HEK293 (cell line): ENCODE results near the gene NECAB3.

Experiments used
- CTCF ChIA-PET: fragments of 350-600 bp; formaldehyde crosslinking; extraction: SDS; loops from one replicate; lab custom pipeline; 2021; ENCODE audit warnings: antibody characterized with exemption; lab: Yijun Ruan, JAX
- POLR2A ChIA-PET: fragments of 300-600 bp; formaldehyde crosslinking; extraction: SDS; loops from one replicate; lab custom pipeline; 2020; ENCODE audit warnings: antibody characterized with exemption, inconsistent platforms; lab: Yijun Ruan, JAX
- H3K27ac ChIP-seq: fragments of 200-500 bp; sonication (Bioruptor generic); 2 replicates; pipeline ENCODE4 v1.5.1; 2014; ENCODE audit warnings: low read depth, low read length, control low read depth, inconsistent platforms; ENCODE audit errors: extremely low read depth
- H3K36me3 ChIP-seq, 2 experiments: fragments of 200-500 bp in 1 of 2; sonication (Bioruptor generic) in 1 of 2; 1 replicate in 1 of 2; 2 replicates in 1 of 2; pipeline ENCODE4 v1.5.1; 2014 to 2017; ENCODE audit warnings: inconsistent platforms in 2 of 2, low read length in 2 of 2; ENCODE audit not compliant: control insufficient read depth in 2 of 2, insufficient read depth in 1 of 2
- H3K4me1 ChIP-seq: fragments of 200-500 bp; sonication (Bioruptor generic); 2 replicates; pipeline ENCODE4 v1.5.1; 2014; ENCODE audit warnings: mild to moderate bottlenecking, low read length, inconsistent platforms; ENCODE audit not compliant: control insufficient read depth, insufficient read depth
- H3K4me3 ChIP-seq: 2 replicates; pipeline ENCODE4 v1.5.1; 2011; ENCODE audit warnings: low read depth, mild to moderate bottlenecking, control low read depth, low read length, moderate library complexity
- H3K9me3 ChIP-seq: fragments of 200-500 bp; sonication (Bioruptor generic); 2 replicates; pipeline ENCODE4 v1.5.1; 2014; ENCODE audit warnings: low read depth, low read length, inconsistent platforms; ENCODE audit not compliant: control insufficient read depth, insufficient read depth
- FEZF1 ChIP-seq: fragments of 450-650 bp; formaldehyde crosslinking; IDR thresholded peaks from 2 replicates; pipeline ENCODE4 v1.5.1; 2016; ENCODE audit warnings: missing biosample characterization, missing genetic modification characterization
- GLIS2 ChIP-seq: fragments of 450-650 bp; formaldehyde crosslinking; IDR thresholded peaks from 2 replicates; pipeline ENCODE4 v1.5.1; 2016; ENCODE audit warnings: missing biosample characterization, missing genetic modification characterization
- HOXD13 ChIP-seq: sonication (generic); formaldehyde crosslinking; IDR thresholded peaks from 2 replicates; pipeline ENCODE4 v1.8.0; 2022; ENCODE audit warnings: missing genetic modification reagents, borderline replicate concordance
- KLF1 ChIP-seq: fragments of 450-650 bp; formaldehyde crosslinking; IDR thresholded peaks from 2 replicates; pipeline ENCODE4 v1.5.1; 2016; ENCODE audit warnings: missing biosample characterization, missing genetic modification characterization
- KLF10 ChIP-seq: fragments of 450-650 bp; IDR thresholded peaks from 2 replicates; pipeline ENCODE4 v1.5.1; 2018; ENCODE audit warnings: missing biosample characterization, mild to moderate bottlenecking, missing genetic modification characterization
- SALL2 ChIP-seq: fragments of 450-650 bp; formaldehyde crosslinking; IDR thresholded peaks from 2 replicates; pipeline ENCODE4 v1.5.0; 2017; ENCODE audit warnings: missing biosample characterization, mild to moderate bottlenecking, missing genetic modification characterization, borderline replicate concordance
- SCRT1 ChIP-seq: fragments of 450-650 bp; formaldehyde crosslinking; IDR thresholded peaks from 2 replicates; pipeline ENCODE4 v1.5.1; 2016; ENCODE audit warnings: missing biosample characterization, missing genetic modification characterization, borderline replicate concordance
- SCRT2 ChIP-seq: fragments of 450-650 bp; formaldehyde crosslinking; IDR thresholded peaks from 2 replicates; pipeline ENCODE4 v1.5.1; 2016; ENCODE audit warnings: missing biosample characterization, missing genetic modification characterization
- SETDB1 ChIP-seq: IDR thresholded peaks from one replicate; pipeline ENCODE4 v1.6.1; 2017; ENCODE audit warnings: mild to moderate bottlenecking, low read length, moderate library complexity, mixed read lengths; ENCODE audit not compliant: insufficient read length
- SP3 ChIP-seq: fragments of 450-650 bp; formaldehyde crosslinking; IDR thresholded peaks from 2 replicates; pipeline ENCODE4 v1.5.1; 2016; ENCODE audit warnings: missing biosample characterization, missing genetic modification characterization
- ZBTB17 ChIP-seq: fragments of 450-650 bp; formaldehyde crosslinking; IDR thresholded peaks from 2 replicates; pipeline ENCODE4 v1.5.1; 2016; ENCODE audit warnings: missing biosample characterization, missing genetic modification characterization
- ZBTB21 ChIP-seq: fragments of 450-650 bp; formaldehyde crosslinking; IDR thresholded peaks from 2 replicates; pipeline ENCODE4 v1.5.1; 2017; ENCODE audit warnings: missing biosample characterization, missing genetic modification characterization
- ZBTB7A ChIP-seq: fragments of 450-650 bp; formaldehyde crosslinking; IDR thresholded peaks from 2 replicates; pipeline ENCODE4 v1.5.1; 2016; ENCODE audit warnings: low read depth, missing biosample characterization, missing genetic modification characterization
- ZEB2 ChIP-seq: fragments of 450-650 bp; formaldehyde crosslinking; IDR thresholded peaks from 2 replicates; pipeline ENCODE4 v1.5.1; 2016; ENCODE audit warnings: missing biosample characterization, missing genetic modification characterization
- ZFP3 ChIP-seq: fragments of 450-650 bp; formaldehyde crosslinking; IDR thresholded peaks from 2 replicates; pipeline ENCODE4 v1.5.1; 2016; ENCODE audit warnings: low read depth, missing biosample characterization, missing genetic modification characterization
- ZNF121 ChIP-seq: fragments of 450-650 bp; formaldehyde crosslinking; IDR thresholded peaks from 2 replicates; pipeline ENCODE4 v1.5.1; 2016; ENCODE audit warnings: missing biosample characterization, missing genetic modification characterization
- ZNF133 ChIP-seq: fragments of 450-650 bp; formaldehyde crosslinking; IDR thresholded peaks from 2 replicates; pipeline ENCODE4 v1.5.1; 2016; ENCODE audit warnings: missing biosample characterization, missing genetic modification characterization
- ZNF146 ChIP-seq: fragments of 450-650 bp; formaldehyde crosslinking; IDR thresholded peaks from 2 replicates; pipeline ENCODE4 v1.5.1; 2016; ENCODE audit warnings: missing biosample characterization, missing genetic modification characterization
- ZNF169 ChIP-seq: fragments of 450-650 bp; formaldehyde crosslinking; IDR thresholded peaks from 2 replicates; pipeline ENCODE4 v1.5.1; 2016; ENCODE audit warnings: missing biosample characterization, missing genetic modification characterization
- ZNF221 ChIP-seq: fragments of 450-650 bp; formaldehyde crosslinking; IDR thresholded peaks from 2 replicates; pipeline ENCODE4 v1.5.1; 2017; ENCODE audit warnings: missing biosample characterization, missing genetic modification characterization, borderline replicate concordance
- ZNF302 ChIP-seq: fragments of 450-650 bp; formaldehyde crosslinking; IDR thresholded peaks from 2 replicates; pipeline ENCODE4 v1.5.1; 2016; ENCODE audit warnings: missing biosample characterization, missing genetic modification characterization, low read depth
- ZNF404 ChIP-seq: fragments of 450-650 bp; formaldehyde crosslinking; IDR thresholded peaks from 2 replicates; pipeline ENCODE4 v1.5.1; 2017; ENCODE audit warnings: missing biosample characterization, missing genetic modification characterization
- ZNF48 ChIP-seq: fragments of 450-650 bp; formaldehyde crosslinking; IDR thresholded peaks from 2 replicates; pipeline ENCODE4 v1.5.1; 2016; ENCODE audit warnings: missing biosample characterization, missing genetic modification characterization
- ZNF510 ChIP-seq: fragments of 450-650 bp; formaldehyde crosslinking; IDR thresholded peaks from 2 replicates; pipeline ENCODE4 v1.5.1; 2018; ENCODE audit warnings: mild to moderate bottlenecking, missing genetic modification characterization, missing biosample characterization; ENCODE audit not compliant: insufficient replicate concordance
- ZNF629 ChIP-seq: fragments of 450-650 bp; formaldehyde crosslinking; IDR thresholded peaks from 2 replicates; pipeline ENCODE4 v1.5.1; 2017; ENCODE audit warnings: missing biosample characterization, missing genetic modification characterization
- ZNF837 ChIP-seq: fragments of 450-650 bp; formaldehyde crosslinking; IDR thresholded peaks from 2 replicates; pipeline ENCODE4 v1.5.1; 2016; ENCODE audit warnings: missing biosample characterization, missing genetic modification characterization
- ZSCAN30 ChIP-seq: fragments of 450-650 bp; IDR thresholded peaks from 2 replicates; pipeline ENCODE4 v1.5.1; 2018; ENCODE audit warnings: missing biosample characterization, mild to moderate bottlenecking, missing genetic modification characterization, moderate library complexity
- TF ChIP-seq, protein P1 (sequence below): fragments of 450-650 bp; IDR thresholded peaks from 2 replicates; pipeline ENCODE4 v1.5.1; 2018; ENCODE audit warnings: missing biosample characterization, mild to moderate bottlenecking, missing genetic modification characterization
- TF ChIP-seq, protein P2 (sequence below): fragments of 450-650 bp; formaldehyde crosslinking; IDR thresholded peaks from 2 replicates; pipeline ENCODE4 v1.5.1; 2016; ENCODE audit warnings: missing biosample characterization, missing genetic modification characterization
- TF ChIP-seq, protein P3 (sequence below): fragments of 450-650 bp; formaldehyde crosslinking; IDR thresholded peaks from 2 replicates; pipeline ENCODE4 v1.5.1; 2016; ENCODE audit warnings: missing biosample characterization, missing genetic modification characterization

NECAB3 gene

DNA sequence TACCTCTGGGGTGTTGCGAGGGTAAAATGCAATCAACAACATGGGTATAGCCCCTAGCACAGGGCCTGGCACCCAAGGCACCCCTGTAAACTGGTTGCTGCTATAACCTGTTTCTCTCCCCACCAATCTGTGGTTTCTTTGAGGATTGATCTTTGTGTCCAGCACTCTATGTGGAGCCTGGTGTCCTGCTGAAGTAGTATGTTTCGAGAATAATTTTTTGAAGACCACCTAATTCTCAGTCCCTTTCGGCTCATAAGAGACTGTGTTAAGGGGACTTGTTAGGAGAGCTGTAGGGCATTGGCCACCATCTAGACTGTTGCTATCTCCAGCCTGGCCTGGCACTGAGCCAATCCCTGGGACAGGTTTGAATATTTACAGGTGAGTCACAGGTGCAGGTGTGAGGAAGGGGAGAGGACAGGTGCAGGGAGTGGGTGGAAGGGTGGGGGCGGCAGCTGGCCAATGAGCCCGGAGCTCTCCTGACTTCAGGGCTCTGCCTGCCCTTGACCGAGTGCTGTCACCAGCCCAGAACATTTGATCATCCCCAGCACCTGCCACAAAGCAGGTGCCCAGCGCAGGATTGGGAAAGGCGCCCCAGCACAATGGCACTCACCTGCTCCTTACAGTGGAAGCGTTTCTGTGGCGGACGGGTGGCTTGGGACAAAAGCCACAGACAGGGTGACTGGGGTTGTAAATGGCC lies 20.2 kb downstream of the NECAB3 start:
- Histone ChIP-seq H3K9me3 (no peaks in the 10 kb centered on the region), H3K4me1 (no peaks in the 10 kb centered on the region), H3K4me3 (no peak overlapping the region), H3K36me3 (peaks cover 0 to 27% of the 10 kb centered on the region in 2 experiments; a peak in 1 of 3 replicates), H3K27ac (no peak overlapping the region)
- ChIA-PET CTCF (interaction anchor here (0.6 to 2.7 kb wide), 28 partner anchors 9 to 313 kb away, joined by 3 to 16 read pairs (median 3); partner anchors contain the start of genes ACTL10, CDK5RAP1 and PXMP4), POLR2A (interaction anchor here (0.5 to 3.5 kb wide), 4 partner anchors 10 to 165 kb away, joined by 3 to 23 read pairs (median 5); partner anchors contain the start of gene ACTL10)
- TF ChIP-seq GLIS2 (tag by site-specific recombination) (no peak), ZNF302 (tag by site-specific recombination) (no peak), SCRT2 (0 out of 2 replicates have a peak, but pooled peaks have one; percentile 20), ZEB2 (tag by site-specific recombination) (peak; percentile 85), ZNF837 (tag by site-specific recombination) (no peak), ZNF48 (tag by site-specific recombination) (no peak), ZNF133 (tag by site-specific recombination) (no peak), ZNF169 (tag by site-specific recombination) (no peak), ZNF221 (tag by site-specific recombination) (no peak), ZBTB21 (tag by site-specific recombination) (no peak), ZNF121 (no peak), ZFP3 (tag by site-specific recombination) (no peak)
- TF ChIP-seq, protein P1, sequence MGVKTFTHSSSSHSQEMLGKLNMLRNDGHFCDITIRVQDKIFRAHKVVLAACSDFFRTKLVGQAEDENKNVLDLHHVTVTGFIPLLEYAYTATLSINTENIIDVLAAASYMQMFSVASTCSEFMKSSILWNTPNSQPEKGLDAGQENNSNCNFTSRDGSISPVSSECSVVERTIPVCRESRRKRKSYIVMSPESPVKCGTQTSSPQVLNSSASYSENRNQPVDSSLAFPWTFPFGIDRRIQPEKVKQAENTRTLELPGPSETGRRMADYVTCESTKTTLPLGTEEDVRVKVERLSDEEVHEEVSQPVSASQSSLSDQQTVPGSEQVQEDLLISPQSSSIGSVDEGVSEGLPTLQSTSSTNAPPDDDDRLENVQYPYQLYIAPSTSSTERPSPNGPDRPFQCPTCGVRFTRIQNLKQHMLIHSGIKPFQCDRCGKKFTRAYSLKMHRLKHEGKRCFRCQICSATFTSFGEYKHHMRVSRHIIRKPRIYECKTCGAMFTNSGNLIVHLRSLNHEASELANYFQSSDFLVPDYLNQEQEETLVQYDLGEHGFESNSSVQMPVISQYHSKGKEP (tag by site-specific recombination) = no peak
- TF ChIP-seq, protein P2, sequence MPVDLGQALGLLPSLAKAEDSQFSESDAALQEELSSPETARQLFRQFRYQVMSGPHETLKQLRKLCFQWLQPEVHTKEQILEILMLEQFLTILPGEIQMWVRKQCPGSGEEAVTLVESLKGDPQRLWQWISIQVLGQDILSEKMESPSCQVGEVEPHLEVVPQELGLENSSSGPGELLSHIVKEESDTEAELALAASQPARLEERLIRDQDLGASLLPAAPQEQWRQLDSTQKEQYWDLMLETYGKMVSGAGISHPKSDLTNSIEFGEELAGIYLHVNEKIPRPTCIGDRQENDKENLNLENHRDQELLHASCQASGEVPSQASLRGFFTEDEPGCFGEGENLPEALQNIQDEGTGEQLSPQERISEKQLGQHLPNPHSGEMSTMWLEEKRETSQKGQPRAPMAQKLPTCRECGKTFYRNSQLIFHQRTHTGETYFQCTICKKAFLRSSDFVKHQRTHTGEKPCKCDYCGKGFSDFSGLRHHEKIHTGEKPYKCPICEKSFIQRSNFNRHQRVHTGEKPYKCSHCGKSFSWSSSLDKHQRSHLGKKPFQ (tag by site-specific recombination) = no peak

DNA sequence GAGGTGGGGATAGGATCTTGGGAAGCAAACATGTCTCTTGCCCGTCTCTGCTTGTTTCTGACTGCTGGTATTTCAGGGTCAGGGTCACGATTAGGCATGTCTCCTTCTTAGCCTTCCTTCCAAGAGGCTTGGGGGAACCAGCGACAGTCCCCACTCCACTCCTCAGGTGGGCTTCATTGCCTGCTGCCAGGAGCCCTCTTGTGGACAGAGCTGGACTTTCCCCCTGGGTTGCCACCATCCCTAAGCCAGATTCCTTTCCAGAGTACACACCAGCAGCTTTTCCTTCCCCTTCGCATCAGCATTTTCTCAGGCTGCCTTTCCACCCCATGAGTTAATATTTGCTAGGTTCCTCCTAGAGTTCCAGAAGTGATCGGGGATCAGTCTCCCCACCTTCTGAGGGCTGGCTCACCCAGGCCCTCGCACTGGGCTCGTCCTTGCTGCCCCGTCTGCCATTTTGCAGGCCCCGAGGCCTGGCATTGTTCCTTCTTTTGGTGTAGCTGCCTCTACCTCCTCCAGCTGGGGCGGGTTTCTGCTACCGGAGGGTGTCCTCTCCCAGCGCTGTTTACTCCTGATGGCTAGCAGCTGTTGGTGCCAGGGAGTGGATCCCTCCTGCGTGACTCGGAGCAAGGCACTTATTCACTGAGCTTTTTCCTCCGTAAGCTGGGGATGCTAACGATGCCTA lies 20.9 kb downstream of the NECAB3 start:
- Histone ChIP-seq H3K36me3 (peaks cover 0 to 23% of the 10 kb centered on the region in 2 experiments; a peak in 1 of 3 replicates), H3K27ac (no peak overlapping the region), H3K4me3 (no peak overlapping the region), H3K9me3 (no peaks in the 10 kb centered on the region), H3K4me1 (no peaks in the 10 kb centered on the region)
- CTCF ChIA-PET = interaction anchor here (0.5 to 2.7 kb wide), 27 partner anchors 10 to 313 kb away, joined by 3 to 16 read pairs (median 3); partner anchors contain the start of genes ACTL10, CDK5RAP1 and PXMP4
- POLR2A ChIA-PET = interaction anchor here (0.5 to 3.5 kb wide), 4 partner anchors 10 to 165 kb away, joined by 3 to 23 read pairs (median 5); partner anchors contain the start of gene ACTL10
- TF ChIP-seq GLIS2 (tag by site-specific recombination) = no peak
- peak; percentile 52; the same call in 1 of the 2 replicates for TF ChIP-seq ZSCAN30 (tag by site-specific recombination)
- peak; percentile 37; the same call in 1 of the 2 replicates for TF ChIP-seq ZNF629 (tag by site-specific recombination)
- peak; percentile 41; the same call in 1 of the 2 replicates for TF ChIP-seq ZBTB17 (tag by site-specific recombination)
- no peak for TF ChIP-seq KLF1 (tag by site-specific recombination)
- TF ChIP-seq SETDB1 = no peak
- TF ChIP-seq HOXD13 (CRISPR knock-in tag) = no peak
- no peak for TF ChIP-seq SP3 (tag by site-specific recombination)
- peak; percentile 92 for TF ChIP-seq SCRT1 (tag by site-specific recombination)
- no peak for TF ChIP-seq FEZF1 (tag by site-specific recombination)
- TF ChIP-seq ZBTB7A (tag by site-specific recombination) = 0 out of 2 replicates have a peak, but pooled peaks have one; percentile 55
- TF ChIP-seq KLF10 (tag by site-specific recombination) = no peak
- peak; percentile 12; the same call in 1 of the 2 replicates for TF ChIP-seq ZNF146 (tag by site-specific recombination)
- no peak for TF ChIP-seq ZNF404 (tag by site-specific recombination)
- TF ChIP-seq, protein P3, sequence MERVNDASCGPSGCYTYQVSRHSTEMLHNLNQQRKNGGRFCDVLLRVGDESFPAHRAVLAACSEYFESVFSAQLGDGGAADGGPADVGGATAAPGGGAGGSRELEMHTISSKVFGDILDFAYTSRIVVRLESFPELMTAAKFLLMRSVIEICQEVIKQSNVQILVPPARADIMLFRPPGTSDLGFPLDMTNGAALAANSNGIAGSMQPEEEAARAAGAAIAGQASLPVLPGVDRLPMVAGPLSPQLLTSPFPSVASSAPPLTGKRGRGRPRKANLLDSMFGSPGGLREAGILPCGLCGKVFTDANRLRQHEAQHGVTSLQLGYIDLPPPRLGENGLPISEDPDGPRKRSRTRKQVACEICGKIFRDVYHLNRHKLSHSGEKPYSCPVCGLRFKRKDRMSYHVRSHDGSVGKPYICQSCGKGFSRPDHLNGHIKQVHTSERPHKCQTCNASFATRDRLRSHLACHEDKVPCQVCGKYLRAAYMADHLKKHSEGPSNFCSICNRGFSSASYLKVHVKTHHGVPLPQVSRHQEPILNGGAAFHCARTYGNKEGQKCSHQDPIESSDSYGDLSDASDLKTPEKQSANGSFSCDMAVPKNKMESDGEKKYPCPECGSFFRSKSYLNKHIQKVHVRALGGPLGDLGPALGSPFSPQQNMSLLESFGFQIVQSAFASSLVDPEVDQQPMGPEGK = no peak
- no peak for TF ChIP-seq ZNF510 (tag by site-specific recombination)
- TF ChIP-seq SALL2 (tag by site-specific recombination) = no peak
